LNCAP (cell line): ENCODE results near the gene TCEA2.

Experiments used
- TF ChIP-seq, protein P1 (sequence below): fragments of 450-650 bp; IDR thresholded peaks from 2 replicates; pipeline ENCODE4 v1.5.1; 2017; ENCODE audit warnings: mild to moderate bottlenecking

The TCEA2 gene

GRCh38 chr20:64095927-64096326 lies 32.9 kb downstream of the TCEA2 start:
- TF ChIP-seq, protein P1, sequence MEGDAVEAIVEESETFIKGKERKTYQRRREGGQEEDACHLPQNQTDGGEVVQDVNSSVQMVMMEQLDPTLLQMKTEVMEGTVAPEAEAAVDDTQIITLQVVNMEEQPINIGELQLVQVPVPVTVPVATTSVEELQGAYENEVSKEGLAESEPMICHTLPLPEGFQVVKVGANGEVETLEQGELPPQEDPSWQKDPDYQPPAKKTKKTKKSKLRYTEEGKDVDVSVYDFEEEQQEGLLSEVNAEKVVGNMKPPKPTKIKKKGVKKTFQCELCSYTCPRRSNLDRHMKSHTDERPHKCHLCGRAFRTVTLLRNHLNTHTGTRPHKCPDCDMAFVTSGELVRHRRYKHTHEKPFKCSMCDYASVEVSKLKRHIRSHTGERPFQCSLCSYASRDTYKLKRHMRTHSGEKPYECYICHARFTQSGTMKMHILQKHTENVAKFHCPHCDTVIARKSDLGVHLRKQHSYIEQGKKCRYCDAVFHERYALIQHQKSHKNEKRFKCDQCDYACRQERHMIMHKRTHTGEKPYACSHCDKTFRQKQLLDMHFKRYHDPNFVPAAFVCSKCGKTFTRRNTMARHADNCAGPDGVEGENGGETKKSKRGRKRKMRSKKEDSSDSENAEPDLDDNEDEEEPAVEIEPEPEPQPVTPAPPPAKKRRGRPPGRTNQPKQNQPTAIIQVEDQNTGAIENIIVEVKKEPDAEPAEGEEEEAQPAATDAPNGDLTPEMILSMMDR: no peak

DNA sequence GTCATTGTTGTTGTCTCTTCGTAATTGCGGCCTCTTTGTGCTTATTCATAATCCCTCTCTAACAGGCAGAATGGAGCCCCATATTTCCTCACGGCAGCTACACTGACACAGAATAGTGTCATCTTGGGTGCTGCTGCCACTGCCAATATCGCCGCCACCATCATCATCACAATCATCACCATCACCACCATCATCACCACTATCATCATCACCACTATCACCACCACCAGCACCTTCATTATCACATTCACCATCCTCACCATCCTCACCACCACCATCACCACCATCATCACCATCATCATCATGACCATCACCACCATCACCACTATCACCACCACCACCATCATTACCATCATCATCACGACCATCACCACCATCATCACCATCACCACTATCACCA lies 33.5 kb downstream of the TCEA2 start:
- TF ChIP-seq, protein P1: no peak

DNA sequence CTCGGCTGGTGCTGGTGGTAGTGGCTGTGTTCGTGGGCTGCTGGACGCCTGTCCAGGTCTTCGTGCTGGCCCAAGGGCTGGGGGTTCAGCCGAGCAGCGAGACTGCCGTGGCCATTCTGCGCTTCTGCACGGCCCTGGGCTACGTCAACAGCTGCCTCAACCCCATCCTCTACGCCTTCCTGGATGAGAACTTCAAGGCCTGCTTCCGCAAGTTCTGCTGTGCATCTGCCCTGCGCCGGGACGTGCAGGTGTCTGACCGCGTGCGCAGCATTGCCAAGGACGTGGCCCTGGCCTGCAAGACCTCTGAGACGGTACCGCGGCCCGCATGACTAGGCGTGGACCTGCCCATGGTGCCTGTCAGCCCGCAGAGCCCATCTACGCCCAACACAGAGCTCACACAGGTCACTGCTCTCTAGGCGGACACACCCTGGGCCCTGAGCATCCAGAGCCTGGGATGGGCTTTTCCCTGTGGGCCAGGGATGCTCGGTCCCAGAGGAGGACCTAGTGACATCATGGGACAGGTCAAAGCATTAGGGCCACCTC lies 35.5 kb downstream of the TCEA2 start:
- TF ChIP-seq, protein P1: no peak

GRCh38 chr20:64099086-64099786 lies 36.2 kb downstream of the TCEA2 start:
- TF ChIP-seq, protein P1: no peak

GRCh38 chr20:64099880-64100565 lies 37.0 kb downstream of the TCEA2 start:
- TF ChIP-seq, protein P1: no peak

GRCh38 chr20:64100566-64100888 lies 37.5 kb downstream of the TCEA2 start:
- TF ChIP-seq, protein P1: no peak

DNA sequence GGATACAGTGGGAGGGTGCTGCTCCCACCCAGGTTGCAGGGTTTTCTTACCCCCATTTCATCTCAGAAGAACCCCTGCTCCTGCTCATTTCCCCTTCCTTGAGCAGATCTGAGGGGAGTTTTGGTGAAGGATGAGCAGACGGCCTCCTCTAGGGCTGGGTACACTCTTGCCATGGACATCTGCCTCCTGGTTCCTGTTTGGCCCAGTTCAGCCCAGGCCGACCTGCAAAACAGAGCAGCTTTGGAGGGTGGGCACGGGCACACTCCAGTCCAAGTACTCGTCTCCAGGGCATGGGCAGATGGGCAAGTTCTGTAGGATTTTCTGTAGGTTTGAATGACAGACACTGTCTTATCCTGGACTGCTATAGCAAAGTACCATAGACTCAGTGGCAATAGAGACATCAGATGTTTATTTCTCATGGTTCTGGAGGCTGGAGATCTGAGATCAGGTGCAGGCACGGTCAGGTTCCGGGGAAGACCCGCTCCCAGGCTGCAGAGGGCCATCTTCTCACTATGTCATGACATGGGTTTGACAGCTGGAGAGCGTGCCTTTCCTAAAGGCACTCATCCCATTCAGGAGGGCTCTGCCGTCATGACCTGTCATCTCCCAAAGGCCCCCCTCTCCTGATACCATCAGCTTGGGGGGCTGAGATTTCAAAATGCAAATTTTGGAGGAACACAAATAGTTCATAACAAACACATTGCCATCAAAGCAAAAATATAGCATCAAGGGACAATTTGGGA lies 38.1 kb downstream of the TCEA2 start:
- TF ChIP-seq, protein P1: no peak
